Bronchial epithelial cell (primary cell): ENCODE data around the gene GSX2. TPM values are rescaled to one million over a fixed set of nuclear protein-coding genes. Genes with fewer than 3 reads are reported as not detected.

Experiments used
- DNase-seq: peaks from one replicate; pipeline ENCODE4 v3.0.0-alpha.2; 2010; ENCODE audit warnings: low read depth
- FAIRE-seq: peaks from 2 replicates; lab custom pipeline; 2011; peaks lifted over from hg19 to GRCh38; lab: Jason Lieb, UNC
- H3K27me3 ChIP-seq: 2 replicates; pipeline ENCODE4 v1.5.1; 2011; ENCODE audit warnings: low read length; ENCODE audit not compliant: control insufficient read depth, insufficient read depth
- H3K36me3 ChIP-seq: 2 replicates; pipeline ENCODE4 v1.5.1; 2011; ENCODE audit warnings: low read length; ENCODE audit not compliant: control insufficient read depth, insufficient read depth
- H3K4me3 ChIP-seq: 2 replicates; pipeline ENCODE4 v1.5.1; 2011; ENCODE audit warnings: mild to moderate bottlenecking, low read depth, low read length, control low read depth
- total RNA-seq: library from RNA; depleted of rRNA; stranded (reverse); fragments of >200 nt; gene quantifications from 2 replicates; pipeline ENCODE4 v1.2.1, GENCODE V29; 2014
- TF ChIP-seq, protein P1 (sequence below): IDR thresholded peaks from 2 replicates; pipeline ENCODE4 v1.5.1; 2011; ENCODE audit warnings: mild to moderate bottlenecking, moderate library complexity, low read length, control low read depth, inconsistent platforms; ENCODE audit not compliant: insufficient read depth, severe bottlenecking

GSX2 gene
- total RNA-seq, 1 donor from 2014 or later: not detected

DNA sequence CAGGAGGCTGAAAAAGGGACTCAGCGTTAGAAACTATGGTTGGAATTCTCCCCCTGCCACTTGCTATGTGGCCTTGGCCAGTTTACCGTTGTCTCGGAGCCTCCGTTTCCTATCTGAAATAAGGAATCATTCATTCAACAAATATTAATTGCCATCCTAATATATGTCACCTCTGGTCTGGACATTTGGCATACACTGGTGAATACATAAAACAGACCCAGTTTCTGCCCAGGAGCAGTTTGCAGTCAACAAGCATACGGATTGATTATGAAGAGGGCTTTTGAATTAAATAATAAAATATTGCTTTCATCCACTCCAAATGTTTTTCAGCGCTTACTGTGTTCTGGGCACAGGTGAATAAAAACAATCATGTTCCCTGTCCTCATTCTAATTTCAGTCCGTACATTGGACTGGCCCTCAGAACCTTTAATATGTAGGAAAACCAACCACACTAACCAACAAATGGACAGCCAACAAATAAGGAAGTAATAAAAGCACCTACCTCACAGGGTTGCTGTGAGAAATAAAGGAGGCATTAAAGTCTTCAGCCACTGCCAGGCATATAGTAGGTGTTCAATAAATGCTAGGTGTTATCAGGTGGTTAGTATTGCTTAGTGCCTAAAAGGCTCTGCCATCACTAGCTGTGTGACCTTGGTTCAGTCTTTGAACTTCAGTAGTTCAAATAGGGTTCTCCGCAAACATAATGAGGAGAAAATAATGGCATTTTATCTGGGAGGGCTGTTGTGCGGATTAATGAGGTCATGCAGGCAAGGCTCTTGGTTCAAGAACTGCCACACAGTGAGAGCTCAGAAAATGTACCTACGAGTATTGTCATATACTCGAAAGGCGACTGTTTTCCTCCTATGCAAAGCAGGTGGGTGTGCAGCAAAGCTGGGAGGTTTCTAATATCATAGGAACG, 7.3 kb upstream of the GSX2 start:
- Histone ChIP-seq H3K36me3 (no peaks in the 10 kb centered on the region), H3K4me3 (peak overlapping the region; percentile 37), H3K27me3 (peaks cover 30% of the 10 kb centered on the region)
- TF ChIP-seq, protein P1, sequence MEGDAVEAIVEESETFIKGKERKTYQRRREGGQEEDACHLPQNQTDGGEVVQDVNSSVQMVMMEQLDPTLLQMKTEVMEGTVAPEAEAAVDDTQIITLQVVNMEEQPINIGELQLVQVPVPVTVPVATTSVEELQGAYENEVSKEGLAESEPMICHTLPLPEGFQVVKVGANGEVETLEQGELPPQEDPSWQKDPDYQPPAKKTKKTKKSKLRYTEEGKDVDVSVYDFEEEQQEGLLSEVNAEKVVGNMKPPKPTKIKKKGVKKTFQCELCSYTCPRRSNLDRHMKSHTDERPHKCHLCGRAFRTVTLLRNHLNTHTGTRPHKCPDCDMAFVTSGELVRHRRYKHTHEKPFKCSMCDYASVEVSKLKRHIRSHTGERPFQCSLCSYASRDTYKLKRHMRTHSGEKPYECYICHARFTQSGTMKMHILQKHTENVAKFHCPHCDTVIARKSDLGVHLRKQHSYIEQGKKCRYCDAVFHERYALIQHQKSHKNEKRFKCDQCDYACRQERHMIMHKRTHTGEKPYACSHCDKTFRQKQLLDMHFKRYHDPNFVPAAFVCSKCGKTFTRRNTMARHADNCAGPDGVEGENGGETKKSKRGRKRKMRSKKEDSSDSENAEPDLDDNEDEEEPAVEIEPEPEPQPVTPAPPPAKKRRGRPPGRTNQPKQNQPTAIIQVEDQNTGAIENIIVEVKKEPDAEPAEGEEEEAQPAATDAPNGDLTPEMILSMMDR: no peak
- FAIRE-seq (no peak), DNase-seq (no peak)

- Histone ChIP-seq H3K27me3 (peaks cover 38% of the 10 kb centered on the region), H3K36me3 (no peaks in the 10 kb centered on the region), H3K4me3 (no peak overlapping the region)
- TF ChIP-seq, protein P1: no peak
- DNase-seq (no peak), FAIRE-seq (no peak)
Observed at GRCh38 chr4:54093324-54094240, 6.4 kb upstream of the GSX2 start.

DNA sequence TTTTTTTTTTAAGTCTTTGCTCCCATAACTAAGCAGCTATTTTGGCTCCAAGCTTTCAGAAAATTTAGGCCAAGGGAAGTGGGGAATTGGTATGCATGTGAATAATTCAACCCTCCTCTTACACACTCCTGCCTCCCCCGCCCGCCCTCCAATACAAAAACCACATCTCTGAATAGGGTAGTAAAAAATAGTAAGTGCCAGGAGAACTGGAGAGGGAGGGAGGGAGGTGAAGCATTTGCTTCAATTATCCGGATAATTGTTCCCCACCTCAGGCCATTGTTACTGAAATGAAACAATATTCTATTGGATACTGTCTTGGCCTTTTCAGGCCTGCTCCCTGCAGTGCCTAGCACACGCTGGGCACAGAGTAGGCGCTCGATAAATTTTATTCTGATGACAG, 5.5 kb upstream of the GSX2 start:
- TF ChIP-seq, protein P1: no peak
- Histone ChIP-seq H3K4me3 (no peak overlapping the region), H3K27me3 (peaks cover 47% of the 10 kb centered on the region), H3K36me3 (no peaks in the 10 kb centered on the region)
- DNase-seq (no peak), FAIRE-seq (no peak)

DNA sequence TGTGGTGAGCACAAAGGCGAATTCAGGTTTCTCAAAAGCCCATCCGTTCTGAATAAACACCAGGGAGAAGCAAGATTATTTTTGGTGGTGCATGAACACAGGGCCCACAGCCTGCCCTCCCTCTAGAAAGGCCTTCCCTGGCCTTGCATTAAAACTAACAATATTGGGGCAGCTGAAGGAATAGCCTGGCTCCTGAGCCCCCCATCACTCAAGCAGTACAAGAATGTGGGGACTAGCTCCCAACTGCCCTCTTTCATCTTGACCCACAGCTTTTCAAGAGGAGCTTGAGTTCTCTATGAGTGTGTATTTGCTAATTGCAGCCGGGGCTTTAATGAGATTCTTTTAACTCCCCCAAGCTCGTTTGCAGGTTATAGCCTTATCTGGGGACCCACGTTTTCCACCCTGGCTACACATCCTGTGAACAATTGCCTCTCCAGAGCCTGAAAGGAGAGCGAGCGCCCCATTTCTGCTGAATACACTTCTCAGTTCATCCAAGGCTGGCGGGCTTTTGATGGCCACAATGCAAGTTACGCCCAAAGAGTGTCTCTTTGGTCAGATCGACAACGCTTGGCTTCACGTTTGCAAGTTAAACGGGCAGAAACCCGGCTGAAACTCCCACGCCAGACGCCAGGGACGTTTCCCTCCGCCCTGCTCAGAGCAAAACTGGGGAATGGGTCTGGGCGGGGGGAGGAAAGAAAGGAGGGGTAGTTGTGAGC, 4.7 kb upstream of the GSX2 start:
- Histone ChIP-seq H3K4me3 (no peak overlapping the region), H3K27me3 (peaks cover 53% of the 10 kb centered on the region), H3K36me3 (no peaks in the 10 kb centered on the region)
- no peak for DNase-seq
- TF ChIP-seq, protein P1: no peak
- no peak for FAIRE-seq

DNA sequence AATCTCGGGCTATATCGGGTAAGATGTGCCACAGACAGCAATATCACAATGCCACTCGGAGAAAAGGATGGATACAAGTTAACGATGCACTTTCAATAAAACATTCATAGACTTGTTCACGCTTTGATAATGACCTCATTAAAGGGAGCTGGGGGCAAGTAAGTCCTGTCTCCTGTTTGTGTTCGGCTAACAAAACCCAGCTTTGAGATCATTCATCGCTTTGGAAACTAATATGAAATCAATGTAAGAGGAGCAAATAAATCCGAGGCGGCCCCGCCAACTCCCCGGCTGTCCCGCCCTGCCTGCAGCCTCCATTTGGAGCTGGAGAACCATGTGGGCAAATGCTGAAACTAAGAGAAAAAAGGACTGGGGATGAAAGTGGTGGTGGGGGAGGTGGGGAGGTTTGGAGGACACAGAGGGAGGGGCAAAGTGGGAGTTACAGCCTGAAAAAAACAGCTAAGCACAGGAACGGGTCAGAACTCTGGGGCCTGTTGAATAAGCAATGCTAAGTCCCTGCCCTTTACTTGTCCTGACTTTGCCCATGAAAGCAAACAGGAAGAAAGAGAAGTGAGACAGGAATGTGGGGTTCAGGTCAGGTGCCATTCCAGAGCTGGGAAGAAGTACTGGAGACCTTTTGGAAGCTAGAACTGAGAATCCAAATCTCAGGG, 3.5 kb upstream of the GSX2 start:
- Histone ChIP-seq H3K27me3 (peaks cover 62% of the 10 kb centered on the region), H3K4me3 (no peak overlapping the region), H3K36me3 (no peaks in the 10 kb centered on the region)
- FAIRE-seq (no peak), DNase-seq (no peak)
- TF ChIP-seq, protein P1: no peak
